SK-N-SH (cell line): ENCODE measurements around the gene RNF130.

ENCODE experiments used
- POLR2AphosphoS5 ChIP-seq: IDR thresholded peaks from 2 replicates; pipeline ENCODE4 v1.6.1; 2012; ENCODE audit warnings: low read depth, low read length
- TAF1 ChIP-seq: IDR thresholded peaks from 2 replicates; pipeline ENCODE4 v1.6.1; 2012; ENCODE audit warnings: low read depth, mild to moderate bottlenecking, low read length, moderate library complexity, borderline replicate concordance
- TF ChIP-seq, protein P1 (sequence below): fragments of 150-350 bp; IDR thresholded peaks from 2 replicates; pipeline ENCODE4 v1.6.1; 2017; ENCODE audit warnings: antibody characterized with exemption, low read length, low read depth, borderline replicate concordance
- TF ChIP-seq, protein P2 (sequence below): IDR thresholded peaks from 2 replicates; pipeline ENCODE4 v1.6.1; 2012; ENCODE audit warnings: mild to moderate bottlenecking, low read depth, low read length, moderate library complexity
- TF ChIP-seq, protein P3 (sequence below): fragments of 200-600 bp; sonication (generic); IDR thresholded peaks from 2 replicates; pipeline ENCODE4 v1.6.1; 2017; ENCODE audit warnings: antibody characterized with exemption, mild to moderate bottlenecking, moderate library complexity

- TF ChIP-seq, protein P1, sequence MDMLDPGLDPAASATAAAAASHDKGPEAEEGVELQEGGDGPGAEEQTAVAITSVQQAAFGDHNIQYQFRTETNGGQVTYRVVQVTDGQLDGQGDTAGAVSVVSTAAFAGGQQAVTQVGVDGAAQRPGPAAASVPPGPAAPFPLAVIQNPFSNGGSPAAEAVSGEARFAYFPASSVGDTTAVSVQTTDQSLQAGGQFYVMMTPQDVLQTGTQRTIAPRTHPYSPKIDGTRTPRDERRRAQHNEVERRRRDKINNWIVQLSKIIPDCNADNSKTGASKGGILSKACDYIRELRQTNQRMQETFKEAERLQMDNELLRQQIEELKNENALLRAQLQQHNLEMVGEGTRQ: no peak
- TF ChIP-seq POLR2AphosphoS5 (no peak), TAF1 (no peak)
- TF ChIP-seq, protein P2, sequence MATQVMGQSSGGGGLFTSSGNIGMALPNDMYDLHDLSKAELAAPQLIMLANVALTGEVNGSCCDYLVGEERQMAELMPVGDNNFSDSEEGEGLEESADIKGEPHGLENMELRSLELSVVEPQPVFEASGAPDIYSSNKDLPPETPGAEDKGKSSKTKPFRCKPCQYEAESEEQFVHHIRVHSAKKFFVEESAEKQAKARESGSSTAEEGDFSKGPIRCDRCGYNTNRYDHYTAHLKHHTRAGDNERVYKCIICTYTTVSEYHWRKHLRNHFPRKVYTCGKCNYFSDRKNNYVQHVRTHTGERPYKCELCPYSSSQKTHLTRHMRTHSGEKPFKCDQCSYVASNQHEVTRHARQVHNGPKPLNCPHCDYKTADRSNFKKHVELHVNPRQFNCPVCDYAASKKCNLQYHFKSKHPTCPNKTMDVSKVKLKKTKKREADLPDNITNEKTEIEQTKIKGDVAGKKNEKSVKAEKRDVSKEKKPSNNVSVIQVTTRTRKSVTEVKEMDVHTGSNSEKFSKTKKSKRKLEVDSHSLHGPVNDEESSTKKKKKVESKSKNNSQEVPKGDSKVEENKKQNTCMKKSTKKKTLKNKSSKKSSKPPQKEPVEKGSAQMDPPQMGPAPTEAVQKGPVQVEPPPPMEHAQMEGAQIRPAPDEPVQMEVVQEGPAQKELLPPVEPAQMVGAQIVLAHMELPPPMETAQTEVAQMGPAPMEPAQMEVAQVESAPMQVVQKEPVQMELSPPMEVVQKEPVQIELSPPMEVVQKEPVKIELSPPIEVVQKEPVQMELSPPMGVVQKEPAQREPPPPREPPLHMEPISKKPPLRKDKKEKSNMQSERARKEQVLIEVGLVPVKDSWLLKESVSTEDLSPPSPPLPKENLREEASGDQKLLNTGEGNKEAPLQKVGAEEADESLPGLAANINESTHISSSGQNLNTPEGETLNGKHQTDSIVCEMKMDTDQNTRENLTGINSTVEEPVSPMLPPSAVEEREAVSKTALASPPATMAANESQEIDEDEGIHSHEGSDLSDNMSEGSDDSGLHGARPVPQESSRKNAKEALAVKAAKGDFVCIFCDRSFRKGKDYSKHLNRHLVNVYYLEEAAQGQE: no peak
- TF ChIP-seq, protein P3, sequence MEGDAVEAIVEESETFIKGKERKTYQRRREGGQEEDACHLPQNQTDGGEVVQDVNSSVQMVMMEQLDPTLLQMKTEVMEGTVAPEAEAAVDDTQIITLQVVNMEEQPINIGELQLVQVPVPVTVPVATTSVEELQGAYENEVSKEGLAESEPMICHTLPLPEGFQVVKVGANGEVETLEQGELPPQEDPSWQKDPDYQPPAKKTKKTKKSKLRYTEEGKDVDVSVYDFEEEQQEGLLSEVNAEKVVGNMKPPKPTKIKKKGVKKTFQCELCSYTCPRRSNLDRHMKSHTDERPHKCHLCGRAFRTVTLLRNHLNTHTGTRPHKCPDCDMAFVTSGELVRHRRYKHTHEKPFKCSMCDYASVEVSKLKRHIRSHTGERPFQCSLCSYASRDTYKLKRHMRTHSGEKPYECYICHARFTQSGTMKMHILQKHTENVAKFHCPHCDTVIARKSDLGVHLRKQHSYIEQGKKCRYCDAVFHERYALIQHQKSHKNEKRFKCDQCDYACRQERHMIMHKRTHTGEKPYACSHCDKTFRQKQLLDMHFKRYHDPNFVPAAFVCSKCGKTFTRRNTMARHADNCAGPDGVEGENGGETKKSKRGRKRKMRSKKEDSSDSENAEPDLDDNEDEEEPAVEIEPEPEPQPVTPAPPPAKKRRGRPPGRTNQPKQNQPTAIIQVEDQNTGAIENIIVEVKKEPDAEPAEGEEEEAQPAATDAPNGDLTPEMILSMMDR: no peak
Observed at GRCh38 chr5:179906795-179907555, 164.6 kb downstream of the RNF130 start.
